Measurements from ENCODE around the gene PAX3.
"Not testable (repeated sequence)": the region's sequence is repeated elsewhere in the genome, so short reads cannot be mapped to it uniquely, and the experiment has no call there.

Gene PAX3

DNA sequence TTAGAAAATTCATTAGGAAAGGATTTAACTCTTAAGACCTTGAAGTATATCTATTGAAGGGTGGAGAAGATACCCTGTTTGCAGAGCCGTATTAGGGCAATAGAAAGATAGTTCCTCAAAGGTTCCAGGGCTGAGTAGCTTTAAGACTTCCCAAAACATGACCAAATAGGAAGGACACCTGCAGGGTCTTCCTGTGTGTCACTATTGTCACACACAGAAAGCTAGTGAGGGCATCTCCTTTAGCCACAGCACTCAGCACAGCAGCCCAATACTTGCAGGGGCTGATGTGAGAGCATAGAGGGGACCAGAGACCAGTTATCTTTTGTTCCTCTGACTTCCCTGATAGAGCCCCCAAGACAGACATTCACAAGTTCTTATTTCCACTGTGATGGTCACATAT lies 93.7 kb downstream of the PAX3 start:
- no peak for DNase-seq

DNA sequence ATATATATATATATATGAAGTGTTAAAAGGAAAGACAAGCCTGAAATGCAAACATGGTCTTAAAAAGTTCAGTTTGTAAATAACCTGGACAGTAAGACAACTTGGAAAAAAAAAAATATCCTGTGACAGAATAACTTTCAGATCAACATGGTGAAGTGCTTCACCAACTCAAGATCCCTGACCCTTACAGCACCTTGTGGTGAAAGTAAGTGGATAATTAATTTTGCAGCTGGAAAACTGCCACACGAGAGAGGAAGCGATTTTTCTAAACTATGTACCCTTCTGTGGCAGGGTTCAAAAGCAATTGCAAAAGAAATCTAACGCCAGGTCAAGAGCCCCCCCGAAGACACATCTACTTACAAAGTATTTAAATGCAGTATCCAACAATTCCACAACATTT lies 95.8 kb downstream of the PAX3 start:
- DNase-seq, result no peak

DNA sequence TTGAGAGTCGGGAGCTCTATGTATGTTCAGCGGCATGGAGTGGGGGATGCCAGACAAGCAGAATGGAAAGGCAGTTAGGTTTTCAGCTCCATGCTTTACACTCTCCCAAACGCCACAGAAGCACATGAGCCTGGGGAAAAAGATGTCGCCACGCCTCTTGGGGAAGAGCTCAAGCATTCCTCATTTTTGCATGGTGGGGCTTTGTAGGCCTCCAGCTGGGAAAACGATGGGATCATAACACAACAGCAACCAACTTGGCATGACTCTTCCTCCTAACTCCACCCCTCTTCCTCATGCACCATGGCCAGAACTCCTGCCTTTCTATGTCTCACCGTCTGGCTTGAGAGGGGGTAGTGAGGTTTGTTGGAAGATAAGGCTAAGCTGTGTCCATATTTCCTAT lies 102.6 kb downstream of the PAX3 start:
- no peak for DNase-seq

DNA sequence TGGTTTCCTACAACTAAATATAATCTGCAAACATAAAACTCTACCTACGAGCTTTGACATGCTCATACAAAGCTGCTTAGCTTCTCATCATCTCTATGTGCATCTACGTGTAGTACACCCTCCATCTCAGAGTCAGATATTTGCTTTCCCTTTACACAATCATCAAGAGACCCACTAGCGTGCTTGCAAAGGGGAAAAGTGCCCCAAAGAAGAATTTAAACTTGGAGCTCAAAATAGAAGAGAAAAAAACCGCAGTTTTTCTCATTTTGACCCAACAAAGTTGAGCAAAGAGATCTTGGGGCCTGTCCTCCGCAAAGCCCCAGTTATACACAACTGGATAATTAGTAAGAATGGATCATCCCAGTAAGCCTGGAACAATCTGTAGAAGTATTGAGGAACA lies 104.1 kb downstream of the PAX3 start:
- DNase-seq, result no peak

DNA sequence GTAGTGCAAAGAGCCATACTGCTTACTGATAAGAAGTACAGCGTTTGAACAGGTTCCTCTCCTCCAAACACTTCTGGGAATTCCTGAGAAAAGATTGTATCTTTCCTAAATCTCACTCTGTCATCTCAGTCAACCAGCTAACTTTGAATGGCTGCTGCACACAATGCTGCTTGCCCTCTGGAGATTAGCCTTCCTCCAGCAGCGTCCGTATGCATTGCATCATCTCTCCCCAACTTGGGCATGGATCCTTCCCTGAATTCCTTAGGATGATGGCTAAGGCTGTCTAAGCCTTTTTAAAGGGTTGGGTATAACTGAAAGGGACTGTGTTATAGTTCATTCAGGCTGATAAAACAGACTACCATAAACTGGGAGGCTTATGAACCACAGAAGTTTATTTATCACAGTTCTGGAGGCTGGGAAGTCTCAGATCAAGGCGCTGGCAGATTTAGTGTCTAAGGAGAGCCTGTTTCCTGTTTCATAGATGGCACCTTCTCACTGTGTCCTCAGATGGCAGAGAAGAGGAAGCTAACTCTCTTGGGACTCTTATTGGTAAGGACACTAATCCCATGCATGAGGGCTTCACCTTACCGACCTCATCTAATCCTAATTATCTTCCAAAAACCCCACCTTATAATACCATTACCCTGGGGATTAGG lies 105.3 kb downstream of the PAX3 start:
- DNase-seq, result no peak

DNA sequence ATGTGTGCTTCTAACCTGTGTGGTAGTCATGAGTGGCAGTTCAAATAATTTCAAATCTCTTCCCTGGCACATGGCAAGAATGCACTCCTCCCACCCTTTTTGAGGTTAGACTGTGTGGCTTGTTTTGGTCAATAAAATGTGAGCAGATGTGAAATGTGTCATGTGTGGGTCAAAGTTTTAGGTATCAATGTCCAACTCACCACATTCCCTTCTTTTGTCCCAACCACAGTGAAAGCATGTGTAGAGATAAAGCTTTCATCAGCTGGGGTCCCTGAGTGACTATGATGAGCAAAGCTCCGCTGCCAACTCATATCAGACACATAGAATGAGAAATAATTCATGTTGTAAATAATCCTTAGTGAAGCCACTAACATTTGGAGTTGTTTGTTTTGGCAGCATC lies 118.2 kb downstream of the PAX3 start:
- DNase-seq, result no peak

DNA sequence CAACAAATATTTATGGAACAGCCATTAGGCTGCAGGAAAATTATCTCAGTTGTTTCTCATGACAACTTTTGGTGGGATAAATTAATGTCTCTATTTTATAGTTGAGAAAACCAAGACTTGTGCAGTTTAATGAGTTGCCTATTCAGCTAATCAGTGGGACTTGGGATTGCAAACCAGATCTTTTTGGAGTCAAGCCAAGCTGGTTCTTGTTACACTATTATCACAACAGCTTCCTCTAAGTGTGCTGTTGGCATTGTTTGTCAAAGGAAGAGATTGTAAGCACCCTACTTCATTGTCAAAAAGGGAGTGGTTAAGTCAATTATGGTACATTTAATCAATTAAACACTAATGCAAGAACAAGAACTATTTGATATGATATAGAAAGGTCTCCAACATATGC lies 119.2 kb downstream of the PAX3 start:
- DNase-seq, result no peak

DNA sequence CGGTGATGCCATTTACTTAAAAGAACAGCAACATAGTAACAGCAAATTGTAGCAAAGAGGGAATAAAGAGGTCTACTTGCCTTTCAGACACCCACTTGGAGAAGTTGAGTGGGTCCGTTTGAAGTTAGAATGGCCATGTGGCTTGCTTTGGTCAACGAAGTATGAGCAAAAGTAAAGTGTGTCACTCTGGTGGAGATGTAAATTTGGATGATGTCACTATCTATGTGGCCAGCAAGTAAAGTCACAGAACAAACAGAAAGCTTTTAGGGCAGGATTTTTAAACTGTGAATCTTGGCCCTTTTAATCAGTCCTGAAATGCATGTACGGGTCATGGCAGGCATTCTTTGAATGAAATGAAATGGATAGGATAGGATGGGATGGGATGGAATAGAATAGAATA lies 120.3 kb downstream of the PAX3 start:
- DNase-seq, result no peak

DNA sequence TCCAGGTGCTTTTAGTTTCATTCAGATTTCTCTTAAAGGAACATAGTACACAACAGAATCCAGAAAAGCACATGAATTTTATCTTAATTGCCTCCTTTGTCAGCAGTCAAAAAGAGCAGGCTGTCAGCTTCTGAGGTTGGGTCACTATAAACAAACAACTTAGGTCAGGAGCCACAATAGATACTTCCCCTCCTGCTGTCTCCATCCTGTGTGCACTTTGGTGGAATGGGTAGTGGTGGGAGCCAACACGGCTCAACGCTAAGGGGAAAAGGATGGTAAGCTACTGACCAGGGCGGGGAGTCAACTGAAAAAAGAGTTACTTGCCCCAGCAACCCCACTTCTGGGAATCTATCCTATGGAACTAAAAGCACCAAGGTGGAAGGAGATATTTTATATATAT lies 121.9 kb downstream of the PAX3 start:
- DNase-seq, result peak; percentile 68

DNA sequence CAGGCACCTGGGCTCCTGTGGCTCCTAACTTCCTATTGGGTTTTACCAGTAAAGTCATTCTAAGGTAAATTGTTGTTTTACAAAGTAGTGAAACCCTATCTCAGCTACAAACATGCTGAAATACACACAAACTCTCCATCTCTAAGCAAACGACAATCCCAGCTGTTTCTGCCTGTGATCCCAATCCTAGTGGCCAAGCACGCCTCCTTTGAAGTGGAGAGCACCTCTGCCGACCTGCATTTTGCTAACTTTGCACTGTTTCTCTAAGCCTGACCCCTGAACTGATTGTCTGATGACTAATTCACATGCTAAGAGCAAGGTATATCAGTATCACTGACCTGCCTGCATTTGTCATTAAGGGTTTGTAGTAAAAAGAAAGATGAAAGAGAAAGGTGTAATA lies 124.3 kb downstream of the PAX3 start:
- DNase-seq, result no peak

DNA sequence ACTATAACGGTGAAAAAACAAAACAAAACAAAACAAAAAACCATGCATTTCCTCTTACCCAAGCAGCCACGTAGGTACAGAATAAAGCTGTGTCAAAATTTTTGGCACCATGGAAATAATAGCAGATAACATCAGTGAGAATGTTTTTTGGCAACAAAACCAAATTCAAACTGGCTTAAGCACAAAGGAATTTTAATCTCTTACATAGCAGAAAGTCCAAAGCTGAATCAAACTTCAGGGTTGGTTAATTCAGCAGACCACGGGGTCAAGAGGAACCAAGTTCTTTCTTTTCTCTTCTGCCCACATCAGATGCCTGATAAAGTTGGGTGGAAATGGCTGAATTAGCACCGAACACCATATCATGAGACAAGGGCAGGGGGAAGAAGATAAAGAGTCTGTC lies 129.5 kb downstream of the PAX3 start:
- DNase-seq, result no peak

DNA sequence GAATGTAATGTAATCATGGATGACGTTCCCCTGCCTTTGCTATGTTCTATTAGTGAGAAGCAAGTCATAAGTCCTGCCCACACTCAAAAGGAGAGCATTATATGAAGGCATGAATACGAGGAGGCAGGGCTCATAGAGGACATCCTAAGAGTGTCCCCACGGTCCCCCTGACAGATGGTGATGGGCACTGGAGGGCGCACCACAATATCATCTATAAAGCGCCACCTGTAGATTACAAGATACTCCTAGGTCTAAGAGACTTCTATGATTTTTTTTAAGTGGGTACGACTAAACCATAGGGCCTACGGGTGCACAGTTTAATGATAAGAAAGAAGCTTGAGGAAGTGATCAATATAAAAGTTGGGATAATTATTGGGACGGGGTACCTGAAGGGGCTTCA lies 131.0 kb downstream of the PAX3 start:
- no peak for DNase-seq

DNA sequence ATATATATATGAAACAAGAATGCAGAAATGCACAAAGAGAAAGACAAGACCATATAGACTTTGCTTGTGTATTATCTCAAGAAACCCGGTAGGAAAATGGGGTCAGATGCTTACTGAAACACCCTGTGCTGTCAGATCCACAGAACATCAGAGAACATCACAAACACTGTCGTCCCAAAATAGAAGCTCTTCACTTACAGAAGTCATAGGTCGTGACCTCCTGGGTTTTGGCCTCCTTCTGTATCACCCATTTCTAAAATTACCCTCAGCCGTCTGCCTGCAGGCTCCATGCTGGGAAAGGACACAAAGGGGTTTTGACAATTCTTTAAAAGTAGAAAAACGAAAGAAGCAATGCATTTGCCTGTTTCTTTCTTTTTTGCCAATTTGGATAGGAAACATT lies 137.9 kb downstream of the PAX3 start:
- no peak for DNase-seq

DNA sequence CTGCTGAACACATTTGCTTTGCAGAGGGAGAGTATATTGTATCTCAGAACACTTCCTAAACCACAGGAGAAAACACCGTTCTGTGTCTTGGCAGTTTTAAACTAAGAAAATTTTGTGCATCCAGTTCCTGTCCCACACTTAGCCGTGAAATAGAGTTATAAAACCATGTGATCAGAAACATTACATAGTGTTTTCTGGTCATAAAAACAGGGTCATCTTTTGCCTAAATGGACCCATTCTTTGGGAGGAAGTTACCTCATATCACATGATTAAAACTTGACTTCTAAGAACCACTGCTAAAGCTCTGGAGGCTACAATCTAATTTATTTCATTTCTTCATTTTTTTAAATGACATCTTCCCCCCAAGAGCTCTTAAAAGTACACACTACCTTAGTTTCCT lies 138.7 kb downstream of the PAX3 start:
- no peak for DNase-seq

DNA sequence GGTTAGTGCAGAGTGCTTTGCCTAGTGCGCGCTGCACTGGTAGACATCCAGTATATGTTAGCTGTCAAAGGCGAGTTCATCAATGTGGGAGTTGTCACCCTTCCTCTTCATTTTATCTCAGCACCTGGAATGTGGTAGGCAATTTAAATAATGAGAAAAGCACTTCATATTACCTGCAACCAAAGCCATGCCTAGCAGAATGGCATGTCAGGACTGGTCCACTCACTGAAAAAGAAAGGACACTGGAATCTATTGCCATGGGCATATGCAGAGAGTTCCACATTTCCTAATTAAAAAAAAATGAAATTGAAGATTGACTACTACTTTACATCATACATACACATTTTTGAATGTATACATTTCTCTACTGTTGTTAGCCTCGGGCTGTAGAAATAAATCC lies 139.6 kb downstream of the PAX3 start:
- no peak for DNase-seq

DNA sequence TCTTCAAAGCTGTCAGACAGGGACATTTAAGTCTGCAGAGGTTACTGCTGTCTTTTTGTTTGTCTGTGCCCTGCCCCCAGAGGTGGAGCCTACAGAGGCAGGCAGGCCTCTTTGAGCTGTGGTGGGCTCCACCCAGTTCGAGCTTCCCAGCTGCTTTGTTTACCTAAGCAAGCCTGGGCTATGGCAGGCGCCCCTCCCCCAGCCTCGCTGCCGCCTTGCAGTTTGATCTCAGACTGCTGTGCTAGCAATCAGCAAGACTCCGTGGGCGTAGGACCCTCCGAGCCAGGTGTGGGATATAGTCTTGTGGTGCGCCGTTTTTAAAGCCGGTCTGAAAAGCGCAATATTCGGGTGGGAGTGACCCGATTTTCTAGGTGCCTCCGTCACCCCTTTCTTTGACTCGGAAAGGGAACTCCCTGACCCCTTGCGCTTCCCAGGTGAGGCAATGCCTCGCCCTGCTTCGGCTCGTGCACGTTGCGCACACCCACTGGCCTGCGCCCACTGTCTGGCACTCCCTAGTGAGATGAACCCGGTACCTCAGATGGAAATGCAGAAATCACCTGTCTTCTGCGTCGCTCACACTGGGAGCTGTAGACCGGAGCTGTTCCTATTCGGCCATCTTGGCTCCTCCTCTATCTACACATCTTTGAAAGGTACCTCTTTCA lies 143.7 kb downstream of the PAX3 start:
- not testable (repeated sequence) for DNase-seq

Measured in NCI-H2227 treated with DMSO at 0.1 percent for 48 hours (cell line).